OCI-LY3 (cell line): ENCODE measurements around the gene KRT79.

ENCODE experiments used
- H2AFZ ChIP-seq: fragments of 200-600, 300-600 bp; shearing (Covaris generic); 2 replicates; pipeline ENCODE4 v1.6.0; 2014; ENCODE audit warnings: antibody characterized with exemption, low read depth, low read length
- H3K27ac ChIP-seq: fragments of 200-600, 300-600 bp; sonication (generic); 2 replicates; pipeline ENCODE4 v1.5.1; 2014; ENCODE audit warnings: mild to moderate bottlenecking, low read length, moderate library complexity, mixed read lengths
- H3K27me3 ChIP-seq: fragments of 200-600, 300-600 bp; sonication (generic); 2 replicates; pipeline ENCODE4 v1.6.1; 2014; ENCODE audit warnings: low read depth, low read length, mixed read lengths
- H3K36me3 ChIP-seq: fragments of 200-600, 300-600 bp; sonication (generic); replicated peaks from 2 replicates; pipeline ENCODE3; 2014; ENCODE audit warnings: low read depth, low read length, mixed read lengths
- H3K4me1 ChIP-seq: fragments of 300-600, 200-600 bp; sonication (generic); 2 replicates; pipeline ENCODE4 v1.6.1; 2014; ENCODE audit warnings: low read length, mixed read lengths
- H3K4me2 ChIP-seq: fragments of 200-600, 300-600 bp; sonication (generic); 2 replicates; pipeline ENCODE4 v1.6.1; 2014; ENCODE audit warnings: low read length, mixed read lengths
- H3K4me3 ChIP-seq: fragments of 300-600, 200-600 bp; sonication (generic); 2 replicates; pipeline ENCODE4 v1.5.1; 2014; ENCODE audit warnings: antibody characterized with exemption, mild to moderate bottlenecking, low read length, moderate library complexity
- H3K79me2 ChIP-seq: fragments of 300-600, 200-600 bp; shearing (Covaris generic); 2 replicates; pipeline ENCODE4 v1.6.1; 2014; ENCODE audit warnings: mild to moderate bottlenecking, low read length, mixed read lengths
- H3K9ac ChIP-seq: fragments of 300-600, 200-600 bp; shearing (Covaris generic); 2 replicates; pipeline ENCODE4 v1.6.0; 2014; ENCODE audit warnings: mild to moderate bottlenecking, low read length, moderate library complexity
- H3K9me3 ChIP-seq: fragments of 200-600, 300-600 bp; shearing (Covaris generic); 2 replicates; pipeline ENCODE4 v1.6.1; 2014; ENCODE audit warnings: low read length, mixed read lengths; ENCODE audit not compliant: insufficient read depth
- H4K20me1 ChIP-seq: fragments of 200-600, 300-600 bp; sonication (generic); 2 replicates; pipeline ENCODE4 v1.6.1; 2016; ENCODE audit warnings: low read length, mixed read lengths; ENCODE audit not compliant: insufficient read depth
- CTCF ChIP-seq: fragments of 200-600, 300-600 bp; sonication (generic); IDR thresholded peaks from 2 replicates; pipeline ENCODE4 v1.5.1; 2014; ENCODE audit warnings: antibody characterized with exemption, low read length, low read depth
- EZH2phosphoT487 ChIP-seq: fragments of 200-600 bp; shearing (Covaris generic); IDR thresholded peaks from 2 replicates; pipeline ENCODE4 v1.6.1; 2018; ENCODE audit warnings: antibody characterized with exemption, mixed run types, low read depth

The KRT79 gene

GRCh38 chr12:52821826-52822660 is 12.1 kb downstream of the KRT79 start:
- Histone ChIP-seq H3K4me3 (no peak overlapping the region), H3K36me3 (no peaks in the 10 kb centered on the region), H3K27me3 (peaks cover 35% of the 10 kb centered on the region), H2AFZ (no peak overlapping the region), H3K9me3 (no peaks in the 10 kb centered on the region), H3K27ac (no peak overlapping the region), H3K4me1 (no peaks in the 10 kb centered on the region), H3K9ac (no peak overlapping the region), H4K20me1 (no peaks in the 10 kb centered on the region), H3K4me2 (no peak overlapping the region), H3K79me2 (no peaks in the 10 kb centered on the region)
- TF ChIP-seq EZH2phosphoT487 = no peak
- no peak for TF ChIP-seq CTCF

GRCh38 chr12:52821071-52821730 is 12.9 kb downstream of the KRT79 start:
- TF ChIP-seq EZH2phosphoT487 = no peak
- no peak for TF ChIP-seq CTCF
- Histone ChIP-seq H3K27ac (no peak overlapping the region), H2AFZ (no peak overlapping the region), H3K79me2 (no peaks in the 10 kb centered on the region), H3K4me3 (no peak overlapping the region), H3K4me1 (no peaks in the 10 kb centered on the region), H3K36me3 (no peaks in the 10 kb centered on the region), H4K20me1 (no peaks in the 10 kb centered on the region), H3K9me3 (no peaks in the 10 kb centered on the region), H3K4me2 (no peak overlapping the region), H3K27me3 (peaks cover 35% of the 10 kb centered on the region), H3K9ac (no peak overlapping the region)

GRCh38 chr12:52820521-52820920 is 13.6 kb downstream of the KRT79 start:
- no peak overlapping the region for H3K4me2 ChIP-seq
- H3K36me3 ChIP-seq = no peaks in the 10 kb centered on the region
- TF ChIP-seq EZH2phosphoT487 = no peak
- TF ChIP-seq CTCF = no peak
- no peak overlapping the region for H3K27ac ChIP-seq
- no peak overlapping the region for H3K9ac ChIP-seq
- peaks cover 35% of the 10 kb centered on the region for H3K27me3 ChIP-seq
- H3K4me3 ChIP-seq = no peak overlapping the region
- no peak overlapping the region for H2AFZ ChIP-seq
- H3K9me3 ChIP-seq = no peaks in the 10 kb centered on the region
- H4K20me1 ChIP-seq = no peaks in the 10 kb centered on the region
- H3K4me1 ChIP-seq = no peaks in the 10 kb centered on the region
- H3K79me2 ChIP-seq = no peaks in the 10 kb centered on the region

DNA sequence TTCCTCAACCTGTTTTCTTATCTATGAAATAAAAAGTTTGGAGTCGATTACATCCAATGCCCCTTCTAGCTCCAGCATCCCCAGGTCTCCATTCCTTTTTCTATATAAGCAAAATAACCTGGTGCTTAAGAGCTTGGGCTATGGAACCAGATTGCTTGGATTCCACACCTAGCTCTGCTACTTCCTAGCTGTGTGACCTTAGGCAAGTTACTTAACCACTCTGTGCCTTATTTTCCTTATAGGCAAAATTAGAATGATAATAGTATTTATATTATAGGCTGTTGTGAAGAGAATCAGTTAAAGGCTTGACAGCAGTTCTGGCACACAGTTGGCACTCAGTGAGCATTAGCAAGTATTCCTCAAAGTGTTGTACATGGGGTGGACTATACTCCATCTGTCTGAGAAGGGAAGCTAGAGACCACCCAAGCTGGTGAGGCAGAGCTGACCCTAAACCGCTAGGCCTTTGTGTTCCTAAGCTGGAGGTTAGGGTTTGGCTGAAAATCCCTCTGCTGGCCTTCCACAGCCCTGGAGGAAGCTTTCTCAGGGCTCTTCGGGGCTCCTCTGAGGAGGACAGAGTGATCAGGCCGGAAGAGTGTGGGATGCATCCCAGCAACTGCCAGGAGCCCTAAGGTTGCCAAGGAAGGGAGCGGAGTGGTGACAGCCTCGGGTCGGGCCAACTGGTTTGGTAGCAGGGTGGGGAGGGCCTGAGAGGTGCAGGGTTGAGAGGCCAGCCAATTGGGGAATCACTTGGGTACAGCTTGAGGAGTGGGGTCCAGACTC is 14.2 kb downstream of the KRT79 start:
- H3K4me2 ChIP-seq = no peak overlapping the region
- peaks cover 35% of the 10 kb centered on the region for H3K27me3 ChIP-seq
- H3K4me1 ChIP-seq = no peaks in the 10 kb centered on the region

More for the DNA sequence above, 14.2 kb downstream of the KRT79 start:
- H4K20me1 ChIP-seq = no peaks in the 10 kb centered on the region
- H3K9ac ChIP-seq = no peak overlapping the region
- H3K27ac ChIP-seq = no peak overlapping the region
- TF ChIP-seq CTCF = no peak
- TF ChIP-seq EZH2phosphoT487 = no peak
- no peaks in the 10 kb centered on the region for H3K36me3 ChIP-seq
- no peaks in the 10 kb centered on the region for H3K9me3 ChIP-seq
- H2AFZ ChIP-seq = no peak overlapping the region
- no peak overlapping the region for H3K4me3 ChIP-seq
- H3K79me2 ChIP-seq = no peaks in the 10 kb centered on the region
